ENCODE measurements around the gene EPHA4. TPM values are rescaled to one million over a fixed set of nuclear protein-coding genes. Genes with fewer than 3 reads are reported as not detected.

Gene EPHA4
- total and polyA plus RNA-seq, 4 donors = 0.43 to 2.3 (median 1.1) TPM

GRCh38 chr2:221410487-221410886, 161.6 kb downstream of the EPHA4 start:
- H3K4me3 ChIP-seq (ENCODE audit: low read depth in 1 of 3, low read length in 3 of 3) = no peak overlapping the region
- H3K9me3 ChIP-seq (ENCODE audit: control insufficient read depth in 4 of 4, low read length in 3 of 4) = no peaks in the 10 kb centered on the region
- no peak for TF ChIP-seq RAD21 (IDR thresholded peaks at IDR 0.05)
- no peak for TF ChIP-seq FOXA1 (IDR thresholded peaks at IDR 0.05)
- no peak for TF ChIP-seq NR2F2 (IDR thresholded peaks at IDR 0.05)
- TF ChIP-seq RXRA (IDR thresholded peaks at IDR 0.05) = no peak
- TF ChIP-seq FOXA2 (IDR thresholded peaks at IDR 0.05) = no peak
- no peak for TF ChIP-seq GABPA (IDR thresholded peaks at IDR 0.05 in 1 of 2, conservative IDR thresholded peaks at IDR 0.05 in 1 of 2)
- no peak for TF ChIP-seq SP1 (IDR thresholded peaks at IDR 0.05)
- no peak for TF ChIP-seq HNF4A (conservative IDR thresholded peaks at IDR 0.05)
- TF ChIP-seq HNF4G (IDR thresholded peaks at IDR 0.05) = no peak
- no peak for TF ChIP-seq YY1 (IDR thresholded peaks at IDR 0.05)
- TF ChIP-seq, protein P1, sequence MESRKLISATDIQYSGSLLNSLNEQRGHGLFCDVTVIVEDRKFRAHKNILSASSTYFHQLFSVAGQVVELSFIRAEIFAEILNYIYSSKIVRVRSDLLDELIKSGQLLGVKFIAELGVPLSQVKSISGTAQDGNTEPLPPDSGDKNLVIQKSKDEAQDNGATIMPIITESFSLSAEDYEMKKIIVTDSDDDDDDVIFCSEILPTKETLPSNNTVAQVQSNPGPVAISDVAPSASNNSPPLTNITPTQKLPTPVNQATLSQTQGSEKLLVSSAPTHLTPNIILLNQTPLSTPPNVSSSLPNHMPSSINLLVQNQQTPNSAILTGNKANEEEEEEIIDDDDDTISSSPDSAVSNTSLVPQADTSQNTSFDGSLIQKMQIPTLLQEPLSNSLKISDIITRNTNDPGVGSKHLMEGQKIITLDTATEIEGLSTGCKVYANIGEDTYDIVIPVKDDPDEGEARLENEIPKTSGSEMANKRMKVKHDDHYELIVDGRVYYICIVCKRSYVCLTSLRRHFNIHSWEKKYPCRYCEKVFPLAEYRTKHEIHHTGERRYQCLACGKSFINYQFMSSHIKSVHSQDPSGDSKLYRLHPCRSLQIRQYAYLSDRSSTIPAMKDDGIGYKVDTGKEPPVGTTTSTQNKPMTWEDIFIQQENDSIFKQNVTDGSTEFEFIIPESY (IDR thresholded peaks at IDR 0.05) = no peak
- TF ChIP-seq TAF1 (conservative IDR thresholded peaks at IDR 0.05) = no peak
- no peak for TF ChIP-seq ATF3 (IDR thresholded peaks at IDR 0.05)
- TF ChIP-seq MAX (IDR thresholded peaks at IDR 0.05) = no peak
- no peak for TF ChIP-seq JUND (IDR thresholded peaks at IDR 0.05)
- TF ChIP-seq, protein P2, sequence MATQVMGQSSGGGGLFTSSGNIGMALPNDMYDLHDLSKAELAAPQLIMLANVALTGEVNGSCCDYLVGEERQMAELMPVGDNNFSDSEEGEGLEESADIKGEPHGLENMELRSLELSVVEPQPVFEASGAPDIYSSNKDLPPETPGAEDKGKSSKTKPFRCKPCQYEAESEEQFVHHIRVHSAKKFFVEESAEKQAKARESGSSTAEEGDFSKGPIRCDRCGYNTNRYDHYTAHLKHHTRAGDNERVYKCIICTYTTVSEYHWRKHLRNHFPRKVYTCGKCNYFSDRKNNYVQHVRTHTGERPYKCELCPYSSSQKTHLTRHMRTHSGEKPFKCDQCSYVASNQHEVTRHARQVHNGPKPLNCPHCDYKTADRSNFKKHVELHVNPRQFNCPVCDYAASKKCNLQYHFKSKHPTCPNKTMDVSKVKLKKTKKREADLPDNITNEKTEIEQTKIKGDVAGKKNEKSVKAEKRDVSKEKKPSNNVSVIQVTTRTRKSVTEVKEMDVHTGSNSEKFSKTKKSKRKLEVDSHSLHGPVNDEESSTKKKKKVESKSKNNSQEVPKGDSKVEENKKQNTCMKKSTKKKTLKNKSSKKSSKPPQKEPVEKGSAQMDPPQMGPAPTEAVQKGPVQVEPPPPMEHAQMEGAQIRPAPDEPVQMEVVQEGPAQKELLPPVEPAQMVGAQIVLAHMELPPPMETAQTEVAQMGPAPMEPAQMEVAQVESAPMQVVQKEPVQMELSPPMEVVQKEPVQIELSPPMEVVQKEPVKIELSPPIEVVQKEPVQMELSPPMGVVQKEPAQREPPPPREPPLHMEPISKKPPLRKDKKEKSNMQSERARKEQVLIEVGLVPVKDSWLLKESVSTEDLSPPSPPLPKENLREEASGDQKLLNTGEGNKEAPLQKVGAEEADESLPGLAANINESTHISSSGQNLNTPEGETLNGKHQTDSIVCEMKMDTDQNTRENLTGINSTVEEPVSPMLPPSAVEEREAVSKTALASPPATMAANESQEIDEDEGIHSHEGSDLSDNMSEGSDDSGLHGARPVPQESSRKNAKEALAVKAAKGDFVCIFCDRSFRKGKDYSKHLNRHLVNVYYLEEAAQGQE (IDR thresholded peaks at IDR 0.05) = no peak
- TF ChIP-seq EGR1 (IDR thresholded peaks at IDR 0.05; ENCODE audit: low read depth in 2 of 2) = no peak
- no peak overlapping the region for H3K27ac ChIP-seq (ENCODE audit: low read depth in 1 of 2, low read length in 2 of 2)
- no peaks in the 10 kb centered on the region for H3K4me1 ChIP-seq (ENCODE audit: control insufficient read depth in 4 of 4, insufficient read depth in 4 of 4, low read length in 3 of 4)
- DNase-seq (ENCODE audit: low spot score) = no peak
- H3K36me3 ChIP-seq (ENCODE audit: control insufficient read depth in 4 of 4, insufficient read depth in 3 of 4, low read depth in 1 of 4, low read length in 3 of 4) = no peaks in the 10 kb centered on the region
- H3K9ac ChIP-seq (ENCODE audit: low read depth in 1 of 2, low read length in 2 of 2) = no peak overlapping the region
- H3K27me3 ChIP-seq (ENCODE audit: control insufficient read depth in 4 of 4, insufficient read depth in 4 of 4, low read length in 3 of 4) = no peaks in the 10 kb centered on the region
- WGBS = 82% methylated on average over 4 of the region's 4 CpGs

GRCh38 chr2:221407765-221408164, 164.3 kb downstream of the EPHA4 start:
- Histone ChIP-seq H3K4me1 (ENCODE audit: control insufficient read depth in 4 of 4, insufficient read depth in 4 of 4, low read length in 3 of 4) (no peaks in the 10 kb centered on the region), H3K4me3 (ENCODE audit: low read depth in 1 of 3, low read length in 3 of 3) (no peak overlapping the region), H3K36me3 (ENCODE audit: control insufficient read depth in 4 of 4, insufficient read depth in 3 of 4, low read depth in 1 of 4, low read length in 3 of 4) (no peaks in the 10 kb centered on the region), H3K9me3 (ENCODE audit: control insufficient read depth in 4 of 4, low read length in 3 of 4) (no peaks in the 10 kb centered on the region), H3K27ac (ENCODE audit: low read depth in 1 of 2, low read length in 2 of 2) (no peak overlapping the region), H3K27me3 (ENCODE audit: control insufficient read depth in 4 of 4, insufficient read depth in 4 of 4, low read length in 3 of 4) (no peaks in the 10 kb centered on the region), H3K9ac (ENCODE audit: low read depth in 1 of 2, low read length in 2 of 2) (no peak overlapping the region)
- TF ChIP-seq HNF4G (IDR thresholded peaks at IDR 0.05) (no peak), RAD21 (IDR thresholded peaks at IDR 0.05) (no peak), NR2F2 (IDR thresholded peaks at IDR 0.05) (no peak), YY1 (IDR thresholded peaks at IDR 0.05) (no peak), FOXA1 (IDR thresholded peaks at IDR 0.05) (no peak), ATF3 (IDR thresholded peaks at IDR 0.05) (no peak), MAX (IDR thresholded peaks at IDR 0.05) (no peak)
- TF ChIP-seq, protein P3, sequence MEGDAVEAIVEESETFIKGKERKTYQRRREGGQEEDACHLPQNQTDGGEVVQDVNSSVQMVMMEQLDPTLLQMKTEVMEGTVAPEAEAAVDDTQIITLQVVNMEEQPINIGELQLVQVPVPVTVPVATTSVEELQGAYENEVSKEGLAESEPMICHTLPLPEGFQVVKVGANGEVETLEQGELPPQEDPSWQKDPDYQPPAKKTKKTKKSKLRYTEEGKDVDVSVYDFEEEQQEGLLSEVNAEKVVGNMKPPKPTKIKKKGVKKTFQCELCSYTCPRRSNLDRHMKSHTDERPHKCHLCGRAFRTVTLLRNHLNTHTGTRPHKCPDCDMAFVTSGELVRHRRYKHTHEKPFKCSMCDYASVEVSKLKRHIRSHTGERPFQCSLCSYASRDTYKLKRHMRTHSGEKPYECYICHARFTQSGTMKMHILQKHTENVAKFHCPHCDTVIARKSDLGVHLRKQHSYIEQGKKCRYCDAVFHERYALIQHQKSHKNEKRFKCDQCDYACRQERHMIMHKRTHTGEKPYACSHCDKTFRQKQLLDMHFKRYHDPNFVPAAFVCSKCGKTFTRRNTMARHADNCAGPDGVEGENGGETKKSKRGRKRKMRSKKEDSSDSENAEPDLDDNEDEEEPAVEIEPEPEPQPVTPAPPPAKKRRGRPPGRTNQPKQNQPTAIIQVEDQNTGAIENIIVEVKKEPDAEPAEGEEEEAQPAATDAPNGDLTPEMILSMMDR (IDR thresholded peaks at IDR 0.05; ENCODE audit: low read depth, low read length, missing input control) = no peak
- WGBS = 86% methylated on average over 5 of the region's 5 CpGs
- DNase-seq (ENCODE audit: low spot score) = no peak

Data from liver (tissue), 9 donors.